Activated naive CD4-positive, alpha-beta T cell treated with anti-CD3 and anti-CD28 coated beads, Interleukin-2, amount 10 ng/mL, durations not matched to agents 7 days and 5 days (primary cell): ENCODE data around the gene URI1.
"Not testable (repeated sequence)": the region's sequence is repeated elsewhere in the genome, so short reads cannot be mapped to it uniquely, and the experiment has no call there.

Experiments
- CTCF ChIA-PET: fragments of 350-600 bp; sonication (Branson Sonifier 250); formaldehyde crosslinking; loops from one replicate; lab custom pipeline; 2021; ENCODE audit warnings: antibody characterized with exemption; lab: Charles Lee
- DNase-seq: peaks from one replicate; pipeline ENCODE4 v3.0.0-alpha.2; 2020
- H3K27ac Mint-ChIP-seq: one replicate; pipeline ENCODE4 v1.8.0; 2021; ENCODE audit warnings: mild to moderate bottlenecking, moderate library complexity, mixed read lengths
- H3K27me3 Mint-ChIP-seq: one replicate; pipeline ENCODE4 v1.8.0; 2021; ENCODE audit warnings: mild to moderate bottlenecking, mixed read lengths
- H3K36me3 Mint-ChIP-seq: one replicate; pipeline ENCODE4 v1.8.0; 2021; ENCODE audit warnings: mixed read lengths
- H3K4me1 Mint-ChIP-seq: one replicate; pipeline ENCODE4 v1.8.0; 2021; ENCODE audit warnings: mixed read lengths
- H3K4me3 Mint-ChIP-seq: one replicate; pipeline ENCODE4 v1.8.0; 2021; ENCODE audit warnings: mild to moderate bottlenecking, moderate library complexity, mixed read lengths
- H3K9me3 Mint-ChIP-seq: one replicate; pipeline ENCODE4 v1.8.0; 2021; ENCODE audit warnings: mixed read lengths

URI1 gene

GRCh38 chr19:29941828-29942403 lies at the start of gene URI1:
Gene URI1 (plus strand): TSS chr19:29942239. CDS start chr19:29942548, 309 bp downstream.
- CTCF ChIA-PET, result interaction anchor here (0.6 to 1.7 kb wide), 6 partner anchors 35 to 336 kb away, joined by 3 read pairs; partner anchors contain the start of gene POP4
- Mint-ChIP-seq H3K27ac (peak within 1 kb of the TSS; percentile 92), H3K4me3 (peak within 1 kb of the TSS; percentile 97), H3K9me3 (peaks cover 10% of the 10 kb centered on the region), H3K4me1 (peaks cover 44% of the 10 kb centered on the region), H3K27me3 (peaks cover 5% of the 10 kb centered on the region), H3K36me3 (peaks cover 6% of the 10 kb centered on the region)
- peak; percentile 93 for DNase-seq

- H3K27me3 Mint-ChIP-seq, result peaks cover 13% of the 10 kb centered on the region
- DNase-seq, result no peak
- H3K36me3 Mint-ChIP-seq, result no peaks in the 10 kb centered on the region
- no peak overlapping the region for H3K27ac Mint-ChIP-seq
- H3K4me3 Mint-ChIP-seq, result no peak overlapping the region
- CTCF ChIA-PET, result no interaction called here
- no peaks in the 10 kb centered on the region for H3K9me3 Mint-ChIP-seq
- H3K4me1 Mint-ChIP-seq, result peaks cover under 1% of the 10 kb centered on the region
Observed at GRCh38 chr19:29893606-29894284, 48.3 kb upstream of the URI1 start.

GRCh38 chr19:29896802-29897201 lies 45.2 kb upstream of the URI1 start:
- DNase-seq, result no peak
- Mint-ChIP-seq H3K27ac (no peak overlapping the region), H3K9me3 (no peaks in the 10 kb centered on the region), H3K27me3 (peaks cover 9% of the 10 kb centered on the region), H3K4me3 (no peak overlapping the region), H3K36me3 (no peaks in the 10 kb centered on the region), H3K4me1 (no peaks in the 10 kb centered on the region)
- CTCF ChIA-PET, result no interaction called here

- H3K4me1 Mint-ChIP-seq, result no peaks in the 10 kb centered on the region
- CTCF ChIA-PET, result no interaction called here
- peaks cover 12% of the 10 kb centered on the region for H3K27me3 Mint-ChIP-seq
- no peaks in the 10 kb centered on the region for H3K9me3 Mint-ChIP-seq
- DNase-seq, result no peak
- H3K27ac Mint-ChIP-seq, result no peak overlapping the region
- H3K36me3 Mint-ChIP-seq, result no peaks in the 10 kb centered on the region
- H3K4me3 Mint-ChIP-seq, result no peak overlapping the region
Observed at GRCh38 chr19:29897466-29897865, 44.6 kb upstream of the URI1 start.

- Mint-ChIP-seq H3K27ac (no peak overlapping the region), H3K9me3 (no peaks in the 10 kb centered on the region), H3K27me3 (peaks cover 14% of the 10 kb centered on the region), H3K36me3 (no peaks in the 10 kb centered on the region), H3K4me3 (no peak overlapping the region), H3K4me1 (no peaks in the 10 kb centered on the region)
- no peak for DNase-seq
- CTCF ChIA-PET, result no interaction called here
Observed at GRCh38 chr19:29904017-29904416, 38.0 kb upstream of the URI1 start.

- Mint-ChIP-seq H3K4me1 (no peaks in the 10 kb centered on the region), H3K27ac (no peak overlapping the region), H3K4me3 (no peak overlapping the region), H3K9me3 (no peaks in the 10 kb centered on the region), H3K36me3 (no peaks in the 10 kb centered on the region), H3K27me3 (peaks cover 9% of the 10 kb centered on the region)
- CTCF ChIA-PET, result no interaction called here
- DNase-seq, result no peak
Observed at GRCh38 chr19:29908963-29909944, 32.8 kb upstream of the URI1 start.

GRCh38 chr19:29914933-29915332 lies 27.1 kb upstream of the URI1 start:
- no peak for DNase-seq
- Mint-ChIP-seq H3K36me3 (no peaks in the 10 kb centered on the region), H3K27ac (no peak overlapping the region), H3K4me3 (no peak overlapping the region), H3K27me3 (peaks cover 19% of the 10 kb centered on the region), H3K9me3 (no peaks in the 10 kb centered on the region), H3K4me1 (no peaks in the 10 kb centered on the region)
- CTCF ChIA-PET, result no interaction called here

GRCh38 chr19:29915832-29916231 lies 26.2 kb upstream of the URI1 start:
- not testable (repeated sequence) for H3K36me3 Mint-ChIP-seq, DNase-seq
- peaks cover 16% of the 10 kb centered on the region for H3K27me3 Mint-ChIP-seq

GRCh38 chr19:29917911-29918310 lies 24.1 kb upstream of the URI1 start:
- Mint-ChIP-seq H3K36me3 (no peaks in the 10 kb centered on the region), H3K4me3 (no peak overlapping the region), H3K27ac (no peak overlapping the region), H3K27me3 (peaks cover 14% of the 10 kb centered on the region), H3K9me3 (no peaks in the 10 kb centered on the region), H3K4me1 (no peaks in the 10 kb centered on the region)
- CTCF ChIA-PET, result no interaction called here
- no peak for DNase-seq

More at GRCh38 chr19:29915832-29916231, 26.2 kb upstream of the URI1 start:
- CTCF ChIA-PET, H3K4me1 Mint-ChIP-seq, H3K9me3 Mint-ChIP-seq, H3K27ac Mint-ChIP-seq, H3K4me3 Mint-ChIP-seq: not testable (repeated sequence)

GRCh38 chr19:29918891-29919290 lies 23.1 kb upstream of the URI1 start:
- peaks cover 13% of the 10 kb centered on the region for H3K27me3 Mint-ChIP-seq
- no peak overlapping the region for H3K27ac Mint-ChIP-seq
- H3K4me1 Mint-ChIP-seq, result no peaks in the 10 kb centered on the region
- CTCF ChIA-PET, result interaction anchor here (0.6 kb wide), 1 partner anchor 160 kb away, joined by 3 read pairs; no protein-coding TSS in a partner anchor
- no peaks in the 10 kb centered on the region for H3K36me3 Mint-ChIP-seq
- H3K9me3 Mint-ChIP-seq, result no peaks in the 10 kb centered on the region
- no peak for DNase-seq
- no peak overlapping the region for H3K4me3 Mint-ChIP-seq

- Mint-ChIP-seq H3K27ac (no peak overlapping the region), H3K4me3 (no peak overlapping the region), H3K27me3 (peaks cover 16% of the 10 kb centered on the region), H3K4me1 (no peaks in the 10 kb centered on the region), H3K36me3 (no peaks in the 10 kb centered on the region), H3K9me3 (no peaks in the 10 kb centered on the region)
- DNase-seq, result no peak
- CTCF ChIA-PET, result no interaction called here
Observed at GRCh38 chr19:29922972-29923371, 19.1 kb upstream of the URI1 start.

- peaks cover 16% of the 10 kb centered on the region for H3K27me3 Mint-ChIP-seq
- CTCF ChIA-PET, result no interaction called here
Observed at GRCh38 chr19:29923653-29924052, 18.4 kb upstream of the URI1 start.

GRCh38 chr19:29926031-29926430 lies 16.0 kb upstream of the URI1 start:
- Mint-ChIP-seq H3K4me3 (no peak overlapping the region), H3K36me3 (no peaks in the 10 kb centered on the region), H3K9me3 (no peaks in the 10 kb centered on the region), H3K27ac (no peak overlapping the region), H3K4me1 (no peaks in the 10 kb centered on the region), H3K27me3 (peaks cover 15% of the 10 kb centered on the region)
- no peak for DNase-seq
- CTCF ChIA-PET, result no interaction called here

More at GRCh38 chr19:29923653-29924052, 18.4 kb upstream of the URI1 start:
- no peak for DNase-seq
- H3K36me3 Mint-ChIP-seq, result no peaks in the 10 kb centered on the region
- H3K9me3 Mint-ChIP-seq, result no peaks in the 10 kb centered on the region
- H3K4me1 Mint-ChIP-seq, result no peaks in the 10 kb centered on the region
- no peak overlapping the region for H3K4me3 Mint-ChIP-seq
- no peak overlapping the region for H3K27ac Mint-ChIP-seq

- no peaks in the 10 kb centered on the region for H3K9me3 Mint-ChIP-seq
- peaks cover 15% of the 10 kb centered on the region for H3K27me3 Mint-ChIP-seq
- no peaks in the 10 kb centered on the region for H3K36me3 Mint-ChIP-seq
- H3K4me1 Mint-ChIP-seq, result no peaks in the 10 kb centered on the region
- CTCF ChIA-PET, result interaction anchor here (0.6 kb wide), 1 partner anchor 59 kb away, joined by 3 read pairs; no protein-coding TSS in a partner anchor
- DNase-seq, result no peak
- H3K4me3 Mint-ChIP-seq, result no peak overlapping the region
- no peak overlapping the region for H3K27ac Mint-ChIP-seq
Observed at GRCh38 chr19:29926801-29927200, 15.2 kb upstream of the URI1 start.
